Activated T-cell treated with anti-CD3 and anti-CD28 coated beads, Interleukin-2, amount 50 U/mL, for 48 hours (primary cell): ENCODE measurements around the gene PUS10.
"Not testable (repeated sequence)": the region's sequence is repeated elsewhere in the genome, so short reads cannot be mapped to it uniquely, and the experiment has no call there.

Experiments used
- DNase-seq, 2 experiments: peaks; one replicate each; pipeline ENCODE4 v3.0.0-alpha.2; 2020

The PUS10 gene

GRCh38 chr2:61017556-61018317, at the start of gene PUS10, which contains the start of gene PEX13:
PUS10 (minus strand) TSS chr2:61018255; CDS start chr2:61011890, 6,365 bp downstream.
PEX13 (plus strand) TSS chr2:61017720; CDS start chr2:61017760, 40 bp downstream.
- DNase-seq = peak in 1 of 2 experiments; percentile 87

- DNase-seq = peak; percentile 81 to 88
These were observed 48.0 kb upstream of the PUS10 start, which contains the start of gene SANBR for GRCh38 chr2:61065714-61066709. SANBR (plus strand) TSS chr2:61065871; CDS start chr2:61070351, 4,480 bp downstream.

GRCh38 chr2:61059382-61059781, 41.3 kb upstream of the PUS10 start:
- DNase-seq = no peak

GRCh38 chr2:61057562-61057961, 39.5 kb upstream of the PUS10 start:
- DNase-seq = no peak

- DNase-seq = no peak
These were observed 37.5 kb upstream of the PUS10 start for GRCh38 chr2:61055557-61055956.

GRCh38 chr2:61045999-61046398, 27.9 kb upstream of the PUS10 start:
- no peak for DNase-seq

- no peak for DNase-seq
These were observed 27.2 kb upstream of the PUS10 start for GRCh38 chr2:61045226-61045625.

- DNase-seq = no peak
These were observed 26.6 kb upstream of the PUS10 start for GRCh38 chr2:61044636-61045035.

- no peak for DNase-seq
These were observed 24.8 kb upstream of the PUS10 start for GRCh38 chr2:61042807-61043206.

GRCh38 chr2:61036643-61037042, 18.6 kb upstream of the PUS10 start:
- DNase-seq = not testable (repeated sequence)

- DNase-seq = not testable (repeated sequence)
These were observed 16.5 kb upstream of the PUS10 start for GRCh38 chr2:61034592-61034991.

GRCh38 chr2:61029533-61029932, 11.5 kb upstream of the PUS10 start:
- no peak for DNase-seq

- DNase-seq = no peak
These were observed 5.6 kb upstream of the PUS10 start for GRCh38 chr2:61023670-61024069.

- no peak for DNase-seq
These were observed 3.2 kb upstream of the PUS10 start for GRCh38 chr2:61021228-61021660.

- DNase-seq = no peak
These were observed 743 bp upstream of the PUS10 start for GRCh38 chr2:61018798-61019197.

GRCh38 chr2:61018318-61018755, 282 bp upstream of the PUS10 start:
- DNase-seq = no peak

- DNase-seq = peak; percentile 87 to 88
These were observed 976 bp downstream of the PUS10 start for GRCh38 chr2:61017003-61017555.

GRCh38 chr2:61016392-61017002, 1.6 kb downstream of the PUS10 start:
- DNase-seq = peak; percentile 73 to 74

GRCh38 chr2:61015976-61016375, 2.1 kb downstream of the PUS10 start:
- DNase-seq = no peak

- no peak for DNase-seq
These were observed 3.3 kb downstream of the PUS10 start for GRCh38 chr2:61014763-61015162.

- no peak for DNase-seq
These were observed 4.7 kb downstream of the PUS10 start for GRCh38 chr2:61013382-61013781.

- peak; percentile 39 to 40 for DNase-seq
These were observed 5.8 kb downstream of the PUS10 start for GRCh38 chr2:61012303-61012702.
